ENCODE results near the gene FNDC7.

DNA sequence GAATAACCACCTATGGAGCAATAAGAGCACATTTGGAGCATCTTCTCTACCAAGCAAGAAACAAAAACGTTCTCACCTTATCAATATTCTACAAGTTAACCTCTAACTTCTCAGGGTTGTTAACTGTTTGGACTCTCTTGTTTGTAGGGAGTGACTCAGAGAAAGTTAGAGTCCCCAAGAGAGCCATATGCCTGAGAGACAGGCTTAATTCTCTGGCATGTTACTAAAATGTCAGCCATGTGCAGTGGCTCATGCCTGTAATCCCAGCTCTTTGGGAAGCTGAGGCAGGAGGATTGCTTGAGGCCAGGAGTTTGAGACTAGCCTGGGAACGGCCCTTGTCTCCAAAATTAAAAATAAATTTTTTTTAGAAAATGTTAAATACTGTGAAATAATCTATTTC is 47.6 kb upstream of the FNDC7 start:
- TF ChIP-seq POLR2A (IDR thresholded peaks at IDR 0.05; ENCODE audit: low read depth, low read length), result no peak
- TF ChIP-seq, protein P1, sequence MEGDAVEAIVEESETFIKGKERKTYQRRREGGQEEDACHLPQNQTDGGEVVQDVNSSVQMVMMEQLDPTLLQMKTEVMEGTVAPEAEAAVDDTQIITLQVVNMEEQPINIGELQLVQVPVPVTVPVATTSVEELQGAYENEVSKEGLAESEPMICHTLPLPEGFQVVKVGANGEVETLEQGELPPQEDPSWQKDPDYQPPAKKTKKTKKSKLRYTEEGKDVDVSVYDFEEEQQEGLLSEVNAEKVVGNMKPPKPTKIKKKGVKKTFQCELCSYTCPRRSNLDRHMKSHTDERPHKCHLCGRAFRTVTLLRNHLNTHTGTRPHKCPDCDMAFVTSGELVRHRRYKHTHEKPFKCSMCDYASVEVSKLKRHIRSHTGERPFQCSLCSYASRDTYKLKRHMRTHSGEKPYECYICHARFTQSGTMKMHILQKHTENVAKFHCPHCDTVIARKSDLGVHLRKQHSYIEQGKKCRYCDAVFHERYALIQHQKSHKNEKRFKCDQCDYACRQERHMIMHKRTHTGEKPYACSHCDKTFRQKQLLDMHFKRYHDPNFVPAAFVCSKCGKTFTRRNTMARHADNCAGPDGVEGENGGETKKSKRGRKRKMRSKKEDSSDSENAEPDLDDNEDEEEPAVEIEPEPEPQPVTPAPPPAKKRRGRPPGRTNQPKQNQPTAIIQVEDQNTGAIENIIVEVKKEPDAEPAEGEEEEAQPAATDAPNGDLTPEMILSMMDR (IDR thresholded peaks at IDR 0.05; ENCODE audit: extremely low read depth in 1 of 2, insufficient read depth in 1 of 2, low read depth in 1 of 2, low read length in 2 of 2), result no peak
